Measurements from ENCODE around the gene MARK1.

DNA sequence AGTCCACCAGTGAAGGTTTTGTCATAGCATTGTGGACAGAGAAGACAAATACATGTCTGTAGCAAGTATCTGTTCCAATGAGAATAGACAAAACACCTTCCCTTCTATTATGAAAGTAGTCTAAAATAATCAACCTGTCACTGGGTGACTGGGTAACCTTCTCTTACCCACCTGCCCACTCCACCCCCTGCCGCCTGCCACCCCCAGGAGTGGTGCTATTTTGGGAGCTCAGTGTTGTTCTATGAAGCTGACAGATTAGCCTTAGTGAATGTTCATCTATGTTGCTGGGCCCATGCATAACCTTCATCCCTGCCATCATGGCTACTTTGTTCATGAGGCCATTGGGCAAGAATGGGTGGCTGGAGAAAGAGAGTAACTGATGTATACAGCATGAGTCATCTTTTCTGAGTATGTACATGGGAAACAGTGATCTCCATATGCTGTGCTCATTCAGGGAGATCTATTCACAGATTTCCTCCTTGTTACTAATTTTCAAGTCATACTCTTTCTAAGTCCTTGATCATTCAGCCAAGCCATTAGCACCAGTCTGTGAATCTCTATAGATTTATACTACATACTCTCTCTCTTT, 24.8 kb downstream of the MARK1 start:
- TF ChIP-seq TAF1 (IDR thresholded peaks at IDR 0.05; ENCODE audit: low read depth) (no peak), EGR1 (IDR thresholded peaks at IDR 0.05) (no peak), FOXM1 (IDR thresholded peaks at IDR 0.05; ENCODE audit: borderline replicate concordance, low read depth) (no peak), CREB1 (IDR thresholded peaks at IDR 0.05; ENCODE audit: low read depth) (no peak)
- TF ChIP-seq, protein P1, sequence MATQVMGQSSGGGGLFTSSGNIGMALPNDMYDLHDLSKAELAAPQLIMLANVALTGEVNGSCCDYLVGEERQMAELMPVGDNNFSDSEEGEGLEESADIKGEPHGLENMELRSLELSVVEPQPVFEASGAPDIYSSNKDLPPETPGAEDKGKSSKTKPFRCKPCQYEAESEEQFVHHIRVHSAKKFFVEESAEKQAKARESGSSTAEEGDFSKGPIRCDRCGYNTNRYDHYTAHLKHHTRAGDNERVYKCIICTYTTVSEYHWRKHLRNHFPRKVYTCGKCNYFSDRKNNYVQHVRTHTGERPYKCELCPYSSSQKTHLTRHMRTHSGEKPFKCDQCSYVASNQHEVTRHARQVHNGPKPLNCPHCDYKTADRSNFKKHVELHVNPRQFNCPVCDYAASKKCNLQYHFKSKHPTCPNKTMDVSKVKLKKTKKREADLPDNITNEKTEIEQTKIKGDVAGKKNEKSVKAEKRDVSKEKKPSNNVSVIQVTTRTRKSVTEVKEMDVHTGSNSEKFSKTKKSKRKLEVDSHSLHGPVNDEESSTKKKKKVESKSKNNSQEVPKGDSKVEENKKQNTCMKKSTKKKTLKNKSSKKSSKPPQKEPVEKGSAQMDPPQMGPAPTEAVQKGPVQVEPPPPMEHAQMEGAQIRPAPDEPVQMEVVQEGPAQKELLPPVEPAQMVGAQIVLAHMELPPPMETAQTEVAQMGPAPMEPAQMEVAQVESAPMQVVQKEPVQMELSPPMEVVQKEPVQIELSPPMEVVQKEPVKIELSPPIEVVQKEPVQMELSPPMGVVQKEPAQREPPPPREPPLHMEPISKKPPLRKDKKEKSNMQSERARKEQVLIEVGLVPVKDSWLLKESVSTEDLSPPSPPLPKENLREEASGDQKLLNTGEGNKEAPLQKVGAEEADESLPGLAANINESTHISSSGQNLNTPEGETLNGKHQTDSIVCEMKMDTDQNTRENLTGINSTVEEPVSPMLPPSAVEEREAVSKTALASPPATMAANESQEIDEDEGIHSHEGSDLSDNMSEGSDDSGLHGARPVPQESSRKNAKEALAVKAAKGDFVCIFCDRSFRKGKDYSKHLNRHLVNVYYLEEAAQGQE (IDR thresholded peaks at IDR 0.05; ENCODE audit: low read depth): no peak

Measured in Ishikawa (cell line).